Vagina (tissue), 2 donors: ENCODE measurements around the gene REEP6. TPM values are rescaled to one million over a fixed set of nuclear protein-coding genes. Genes with fewer than 3 reads are reported as not detected.
A peak's percentile ranks its signal among the peaks of the same experiment; 100 is the strongest.

Source experiments
- DNase-seq, 2 donors: peaks; one replicate each; pipeline ENCODE4 v3.0.0-alpha.2; 2017; ENCODE audit errors: extremely low spot score in 2 of 2
- H3K27ac ChIP-seq: fragments of 200-600 bp; sonication (generic); one replicate; pipeline ENCODE4 v1.5.1; 2019
- H3K27me3 ChIP-seq: fragments of 200-600 bp; sonication (generic); one replicate; pipeline ENCODE4 v1.5.1; 2019
- H3K36me3 ChIP-seq, 2 donors: fragments of 200-600 bp; sonication (generic); one replicate each; pipeline ENCODE4 v1.5.1; 2017 to 2019
- H3K4me1 ChIP-seq: fragments of 200-600 bp; sonication (generic); one replicate; pipeline ENCODE4 v1.5.1; 2019
- H3K4me3 ChIP-seq, 2 donors: fragments of 200-600 bp; sonication (generic); 1 replicate in 1 of 2; 2 replicates in 1 of 2; pipeline ENCODE4 v1.5.1; 2016 to 2019
- H3K9me3 ChIP-seq: fragments of 200-600 bp; sonication (generic); one replicate; pipeline ENCODE4 v1.5.1; 2019
- POLR2A ChIP-seq, 2 donors: fragments of 450-650 bp; IDR thresholded peaks; one replicate each; pipeline ENCODE4 v1.6.1; 2017; ENCODE audit warnings: antibody characterized with exemption in 2 of 2, mild to moderate bottlenecking in 2 of 2, moderate library complexity in 2 of 2
- POLR2AphosphoS5 ChIP-seq, 2 donors: sonication (generic); formaldehyde crosslinking; IDR thresholded peaks; one replicate each; pipeline ENCODE4 v1.9.0; 2017; ENCODE audit warnings: antibody characterized with exemption in 2 of 2, mild to moderate bottlenecking in 2 of 2, low read depth in 1 of 2; ENCODE audit not compliant: insufficient read depth in 1 of 2
- intact Hi-C: fragments of 100-400 bp; cut with DNase I; formaldehyde crosslinking; loops from one replicate; pipeline ENCODE4 v1.15.1; 2023
- total RNA-seq: library from RNA; depleted of rRNA; stranded (reverse); fragments of >200 nt; gene quantifications from one replicate; pipeline ENCODE4 v1.2.3, GENCODE V29; 2016
- TF ChIP-seq, protein P1 (sequence below), 3 experiments: fragments of 450-650 bp in 2 of 3; fragments of 200-600 bp in 1 of 3; sonication (generic) in 1 of 3; IDR thresholded peaks; one replicate each; pipeline ENCODE4 v1.5.1; 2017 to 2019; ENCODE audit warnings: antibody characterized with exemption in 3 of 3, mild to moderate bottlenecking in 2 of 3, moderate library complexity in 2 of 3

Gene REEP6
- total RNA-seq, 1 donor from 2014 or later: 6.1 TPM

DNA sequence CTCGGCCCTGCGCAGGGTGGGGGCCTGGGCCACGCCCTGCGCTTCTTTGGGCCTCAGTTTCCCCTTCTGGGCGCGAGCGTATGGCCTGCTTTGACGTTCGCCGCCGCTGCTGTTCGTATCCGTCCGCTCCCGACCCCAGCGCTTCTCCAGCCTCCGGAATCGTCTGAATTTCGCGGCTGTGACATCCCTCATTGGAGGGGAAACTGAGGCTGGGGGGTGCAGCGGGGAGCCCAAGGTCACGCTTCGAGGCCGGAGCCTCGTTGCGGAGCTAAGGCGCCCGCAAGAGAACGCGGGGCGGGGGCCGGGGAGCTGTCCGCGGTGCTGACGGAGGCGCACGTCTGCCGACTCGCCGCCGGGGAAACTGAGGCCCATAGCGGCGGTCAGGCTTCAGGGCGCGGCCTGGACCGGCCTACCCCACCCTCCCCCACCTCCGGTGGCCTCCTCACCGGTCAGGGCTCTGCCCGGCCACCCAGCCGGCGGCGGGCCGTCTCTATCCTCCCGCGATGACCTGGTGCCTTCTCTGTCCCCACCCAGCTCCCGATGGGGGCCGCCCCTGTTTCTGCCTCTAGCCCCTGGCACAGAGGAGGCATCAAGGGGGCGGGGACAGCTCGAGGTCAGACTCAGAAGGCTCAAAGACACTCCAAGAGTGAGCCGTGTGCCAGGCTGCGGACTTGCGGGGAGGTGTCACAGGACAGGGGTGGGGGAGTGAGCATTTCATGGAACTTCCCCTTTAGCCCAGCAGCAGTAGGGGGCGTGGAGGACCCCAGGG is 44.1 kb upstream of the REEP6 start:
- Histone ChIP-seq H3K36me3 (peaks cover 0 to 11% of the 10 kb centered on the region in 2 donors), H3K9me3 (no peaks in the 10 kb centered on the region), H3K4me3 (peak overlapping the region; percentile 28 to 32), H3K27me3 (peaks cover 40% of the 10 kb centered on the region), H3K4me1 (peaks cover 27% of the 10 kb centered on the region), H3K27ac (no peak overlapping the region)
- TF ChIP-seq POLR2AphosphoS5 (IDR thresholded peaks at IDR 0.05; ENCODE audit: insufficient read depth in 1 of 2, low read depth in 1 of 2): no peak
- no peak for TF ChIP-seq POLR2A (IDR thresholded peaks at IDR 0.05)
- TF ChIP-seq, protein P1, sequence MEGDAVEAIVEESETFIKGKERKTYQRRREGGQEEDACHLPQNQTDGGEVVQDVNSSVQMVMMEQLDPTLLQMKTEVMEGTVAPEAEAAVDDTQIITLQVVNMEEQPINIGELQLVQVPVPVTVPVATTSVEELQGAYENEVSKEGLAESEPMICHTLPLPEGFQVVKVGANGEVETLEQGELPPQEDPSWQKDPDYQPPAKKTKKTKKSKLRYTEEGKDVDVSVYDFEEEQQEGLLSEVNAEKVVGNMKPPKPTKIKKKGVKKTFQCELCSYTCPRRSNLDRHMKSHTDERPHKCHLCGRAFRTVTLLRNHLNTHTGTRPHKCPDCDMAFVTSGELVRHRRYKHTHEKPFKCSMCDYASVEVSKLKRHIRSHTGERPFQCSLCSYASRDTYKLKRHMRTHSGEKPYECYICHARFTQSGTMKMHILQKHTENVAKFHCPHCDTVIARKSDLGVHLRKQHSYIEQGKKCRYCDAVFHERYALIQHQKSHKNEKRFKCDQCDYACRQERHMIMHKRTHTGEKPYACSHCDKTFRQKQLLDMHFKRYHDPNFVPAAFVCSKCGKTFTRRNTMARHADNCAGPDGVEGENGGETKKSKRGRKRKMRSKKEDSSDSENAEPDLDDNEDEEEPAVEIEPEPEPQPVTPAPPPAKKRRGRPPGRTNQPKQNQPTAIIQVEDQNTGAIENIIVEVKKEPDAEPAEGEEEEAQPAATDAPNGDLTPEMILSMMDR (IDR thresholded peaks at IDR 0.05): no peak
- DNase-seq: no peak
- intact Hi-C loops: loop anchor here (10.0 kb wide), 1 partner anchor 172 kb away; the partner anchor contains the start of gene FAM174C

DNA sequence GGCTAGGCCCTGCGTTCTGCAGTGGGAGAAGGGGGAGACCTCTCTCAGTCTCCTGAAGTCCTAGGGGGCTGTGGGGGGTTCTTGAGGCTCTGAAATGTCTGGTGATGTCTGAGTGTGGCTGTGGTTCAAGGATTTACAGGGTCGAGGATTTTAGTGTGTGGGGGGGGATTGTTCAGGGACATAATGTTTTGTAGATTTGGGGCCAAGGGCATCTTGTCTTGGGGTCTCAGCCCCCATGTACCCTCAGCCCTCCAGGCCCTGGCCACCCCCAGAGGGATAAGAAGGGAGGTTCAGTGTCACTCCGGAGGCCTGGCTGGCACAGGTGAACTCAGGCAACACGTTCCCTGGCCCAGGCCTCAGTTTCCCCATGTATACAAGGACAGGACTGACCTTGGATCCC is 43.5 kb upstream of the REEP6 start:
- H3K9me3 ChIP-seq: no peaks in the 10 kb centered on the region
- no peak for DNase-seq
- peaks cover 0 to 5% of the 10 kb centered on the region in 2 donors for H3K36me3 ChIP-seq
- H3K4me1 ChIP-seq: peaks cover 27% of the 10 kb centered on the region
- intact Hi-C loops: loop anchor here (10.0 kb wide), 1 partner anchor 173 kb away; the partner anchor contains the start of gene FAM174C
- H3K27ac ChIP-seq: no peak overlapping the region
- H3K27me3 ChIP-seq: peaks cover 40% of the 10 kb centered on the region
- TF ChIP-seq, protein P1 (IDR thresholded peaks at IDR 0.05): no peak
- no peak for TF ChIP-seq POLR2AphosphoS5 (IDR thresholded peaks at IDR 0.05; ENCODE audit: insufficient read depth in 1 of 2, low read depth in 1 of 2)
- TF ChIP-seq POLR2A (IDR thresholded peaks at IDR 0.05): no peak
- no peak overlapping the region for H3K4me3 ChIP-seq

DNA sequence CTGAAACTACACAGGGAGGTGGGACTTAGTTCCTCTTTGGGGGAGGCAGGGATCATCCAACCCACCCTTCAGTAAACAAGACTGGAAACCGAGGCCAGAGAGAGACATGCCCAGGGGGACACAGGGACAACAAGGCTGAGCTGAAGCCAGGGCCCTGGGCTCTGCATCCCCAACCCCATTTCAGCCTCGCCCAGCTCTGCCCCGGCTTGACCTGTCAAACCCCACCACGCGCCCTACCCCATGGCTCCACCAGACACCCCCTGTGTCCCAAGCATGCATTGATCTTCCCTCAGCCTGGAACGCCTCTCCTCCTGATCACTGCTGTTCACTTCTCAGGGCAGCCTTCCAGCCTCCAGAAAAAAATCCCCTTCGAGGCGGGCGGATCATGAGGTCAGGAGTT is 43.0 kb upstream of the REEP6 start:
- H3K4me1 ChIP-seq: peaks cover 30% of the 10 kb centered on the region
- no peak for DNase-seq
- intact Hi-C loops: loop anchor here (10.0 kb wide), 1 partner anchor 173 kb away; the partner anchor contains the start of gene FAM174C
- no peak for TF ChIP-seq POLR2AphosphoS5 (IDR thresholded peaks at IDR 0.05; ENCODE audit: insufficient read depth in 1 of 2, low read depth in 1 of 2)
- no peak for TF ChIP-seq POLR2A (IDR thresholded peaks at IDR 0.05)
- TF ChIP-seq, protein P1 (IDR thresholded peaks at IDR 0.05): no peak
- H3K27ac ChIP-seq: no peak overlapping the region
- H3K4me3 ChIP-seq: no peak overlapping the region
- H3K27me3 ChIP-seq: peaks cover 42% of the 10 kb centered on the region
- peaks cover 0 to under 1% of the 10 kb centered on the region in 2 donors for H3K36me3 ChIP-seq
- no peaks in the 10 kb centered on the region for H3K9me3 ChIP-seq

DNA sequence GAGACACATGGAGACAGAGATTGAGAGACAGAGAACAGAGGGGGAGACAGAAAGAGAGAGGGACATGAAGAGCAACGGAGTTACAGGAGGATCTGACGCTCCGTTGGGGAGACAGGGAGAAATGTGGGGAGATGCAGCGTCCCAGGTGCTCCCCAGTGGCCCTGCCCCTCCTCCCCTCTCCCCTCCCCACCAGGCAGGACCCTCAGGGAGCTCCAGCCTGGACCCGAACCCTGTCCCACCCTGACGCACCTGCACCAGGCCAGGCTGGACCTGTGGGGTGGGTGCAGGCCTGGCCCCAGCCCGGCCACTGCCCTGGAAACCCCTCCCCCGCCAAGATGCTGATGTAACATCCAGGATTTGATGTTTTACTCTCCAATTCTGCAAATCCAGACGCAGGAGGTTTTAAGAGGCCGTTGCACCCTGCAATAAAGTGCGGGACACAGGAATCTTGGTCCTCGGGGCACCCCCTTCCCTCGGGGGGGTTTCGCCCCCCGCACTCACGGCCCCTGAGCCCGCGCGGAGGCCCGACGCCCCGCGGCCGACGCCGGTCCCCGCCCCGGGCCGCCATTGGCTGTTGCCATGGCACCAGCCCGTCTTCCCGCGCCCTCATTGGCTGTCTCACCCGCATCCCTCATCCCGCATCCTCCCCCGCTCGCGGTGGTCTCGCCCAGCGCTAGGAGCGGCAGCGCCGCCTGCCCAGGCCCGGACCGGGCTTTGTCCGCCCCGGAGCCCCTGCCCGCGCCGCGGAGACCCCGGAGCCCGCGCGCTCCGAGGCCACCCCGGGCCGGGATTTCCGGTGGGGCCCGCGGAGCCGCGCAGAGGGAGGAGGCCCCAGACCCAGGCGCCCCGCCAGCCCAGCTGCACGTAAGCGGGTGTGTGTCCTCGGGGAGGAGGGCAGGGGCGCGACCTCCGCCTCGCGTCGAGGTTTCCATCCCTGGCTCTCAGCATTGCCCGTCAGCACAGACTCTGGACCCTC is 41.2 kb upstream of the REEP6 start, which contains the start of gene APC2:
APC2 (plus strand) TSS at position 655 of the 976 bp plus-strand sequence. CDS start 2,881 bp downstream, outside the sequence.
- H3K36me3 ChIP-seq: no peaks in the 10 kb centered on the region
- intact Hi-C loops: loop anchor here (10.0 kb wide), 1 partner anchor 175 kb away; the partner anchor contains the start of gene FAM174C
- no peak within 1 kb of the TSS for H3K4me3 ChIP-seq
- TF ChIP-seq POLR2AphosphoS5 (IDR thresholded peaks at IDR 0.05; ENCODE audit: insufficient read depth in 1 of 2, low read depth in 1 of 2): no peak
- no peak for TF ChIP-seq POLR2A (IDR thresholded peaks at IDR 0.05)
- TF ChIP-seq, protein P1 (IDR thresholded peaks at IDR 0.05): no peak
- peaks cover 37% of the 10 kb centered on the region for H3K4me1 ChIP-seq
- no peaks in the 10 kb centered on the region for H3K9me3 ChIP-seq
- no peak for DNase-seq
- peaks cover 47% of the 10 kb centered on the region for H3K27me3 ChIP-seq
- H3K27ac ChIP-seq: no peak within 1 kb of the TSS
